GM10248 (cell line): Measurements from ENCODE around the gene RSKR.
"Not testable (repeated sequence)": the region's sequence is repeated elsewhere in the genome, so short reads cannot be mapped to it uniquely, and the experiment has no call there.

ENCODE experiments used
- CTCF ChIA-PET: fragments of 300-600 bp; sonication (Branson Sonifier 250); formaldehyde crosslinking; extraction: SDS; loops from one replicate; lab custom pipeline; 2021; ENCODE audit warnings: antibody characterized with exemption; lab: Yijun Ruan, JAX
- POLR2A ChIA-PET: fragments of 350-650 bp; sonication (Branson Sonifier 250); formaldehyde crosslinking; extraction: SDS; loops from one replicate; lab custom pipeline; 2020; ENCODE audit warnings: antibody characterized with exemption; lab: Yijun Ruan, JAX
- DNase-seq: peaks from one replicate; pipeline ENCODE4 v3.0.0; 2012; ENCODE audit errors: extremely low spot score
- CTCF ChIP-seq: IDR thresholded peaks from 2 replicates; pipeline ENCODE4 v1.5.1; 2012; ENCODE audit warnings: mild to moderate bottlenecking, low read depth; ENCODE audit errors: extremely low read depth, missing control alignments, control extremely low read depth

RSKR gene

GRCh38 chr17:28612936-28613872 lies 781 bp downstream of the RSKR start:
- peak; percentile 39 for DNase-seq
- TF ChIP-seq CTCF = peak; percentile 70
- POLR2A ChIA-PET = interaction anchor here (1.1 kb wide), 1 partner anchor 17 kb away, joined by 5 read pairs; no protein-coding TSS in a partner anchor
- CTCF ChIA-PET = interaction anchor here (0.8 to 7.2 kb wide), 26 partner anchors 11 to 278 kb away, joined by 3 to 42 read pairs (median 4); partner anchors contain the start of genes IFT20 and TNFAIP1

GRCh38 chr17:28612531-28612930 lies 1.5 kb downstream of the RSKR start:
- POLR2A ChIA-PET = no interaction called here

GRCh38 chr17:28610376-28610775 lies 3.6 kb downstream of the RSKR start:
- ChIA-PET CTCF (interaction anchor here (0.8 to 7.2 kb wide), 13 partner anchors 9 to 153 kb away, joined by 3 to 42 read pairs (median 4); partner anchors contain the start of gene PIGS), POLR2A (interaction anchor here (0.8 kb wide), 1 partner anchor 11 kb away, joined by 3 read pairs; no protein-coding TSS in a partner anchor)
- no peak for DNase-seq
- no peak for TF ChIP-seq CTCF

More at GRCh38 chr17:28612531-28612930, 1.5 kb downstream of the RSKR start:
- no peak for TF ChIP-seq CTCF
- no peak for DNase-seq
- CTCF ChIA-PET = interaction anchor here (0.8 to 7.2 kb wide), 26 partner anchors 12 to 277 kb away, joined by 3 to 42 read pairs (median 4); partner anchors contain the start of genes IFT20 and TNFAIP1

GRCh38 chr17:28604031-28604430 lies 10.0 kb downstream of the RSKR start:
- DNase-seq, CTCF ChIA-PET, POLR2A ChIA-PET: not testable (repeated sequence)

- CTCF ChIA-PET = interaction anchor here (0.8 to 3.3 kb wide), 6 partner anchors 12 to 115 kb away, joined by 3 to 23 read pairs (median 6); no protein-coding TSS in a partner anchor
- POLR2A ChIA-PET = interaction anchor here (0.8 to 1.2 kb wide), 8 partner anchors 11 to 239 kb away, joined by 3 to 8 read pairs (median 4); partner anchors contain the start of genes ALDOC, BLTP2, PIGS and RPL23A
Measured at GRCh38 chr17:28599311-28600184, 14.4 kb downstream of the RSKR start.

More at GRCh38 chr17:28599311-28600184, 14.4 kb downstream of the RSKR start:
- TF ChIP-seq CTCF = no peak
- DNase-seq = peak; percentile 73
